ENCODE measurements around the gene C10orf95. TPM values are rescaled to one million over a fixed set of nuclear protein-coding genes. Genes with fewer than 3 reads are reported as not detected.

C10orf95 gene
- total RNA-seq, 4 donors from 2014 or later = not detected

DNA sequence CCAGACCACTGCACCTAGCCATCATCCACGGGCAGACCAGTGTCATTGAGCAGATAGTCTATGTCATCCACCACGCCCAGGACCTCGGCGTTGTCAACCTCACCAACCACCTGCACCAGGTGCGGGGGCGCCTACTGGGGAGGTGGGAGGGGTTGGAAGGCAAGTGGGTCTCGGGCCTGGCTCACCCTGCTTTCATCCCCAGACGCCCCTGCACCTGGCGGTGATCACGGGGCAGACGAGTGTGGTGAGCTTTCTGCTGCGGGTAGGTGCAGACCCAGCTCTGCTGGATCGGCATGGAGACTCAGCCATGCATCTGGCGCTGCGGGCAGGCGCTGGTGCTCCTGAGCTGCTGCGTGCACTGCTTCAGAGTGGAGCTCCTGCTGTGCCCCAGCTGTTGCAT lies 51.3 kb downstream of the C10orf95 start:
- TF ChIP-seq CTCF (IDR thresholded peaks at IDR 0.05) (no peak), POLR2AphosphoS5 (IDR thresholded peaks at IDR 0.05) (no peak), POLR2A (IDR thresholded peaks at IDR 0.05) (no peak), EP300 (IDR thresholded peaks at IDR 0.05) (no peak)
- H3K36me3 ChIP-seq = peaks cover 0 to 59% of the 10 kb centered on the region in 2 donors
- H3K27ac ChIP-seq = peak overlapping the region in 3 of 4 donors; percentile 95 to 98 (median 96)
- peaks cover 0 to 85% (median 25%) of the 10 kb centered on the region in 3 donors for H3K4me1 ChIP-seq
- H3K27me3 ChIP-seq = no peaks in the 10 kb centered on the region
- whole genome bisulfite sequencing, 2 donors (ENCODE audit: low coverage in 1 of 2) = no CpG with 5 or more reads among the region's 17 CpGs
- no peaks in the 10 kb centered on the region for H3K9me3 ChIP-seq
- no peak for ATAC-seq
- H3K4me3 ChIP-seq = no peak overlapping the region

Small RNAs within 50 kb of the gene (small RNA-seq; reads per million reads assigned to genes)
- 638 to 1,367 (median 963) reads per million in 4 donors for gene MIR146B

Other genes starting within 250 kb of the C10orf95 start
- gene ELOVL3, start 225.2 kb downstream of the C10orf95 start, total RNA-seq = under 1 TPM in 1 of 4 donors, not detected in 3; 0.81 TPM
- gene PITX3, start 210.0 kb downstream of the C10orf95 start, total RNA-seq = under 1 TPM in 1 of 4 donors, not detected in 3; 0.30 TPM
- 10 to 100 TPM; 32.0 to 54.7 (median 39.4) TPM for gene GBF1, start 206.0 kb downstream of the C10orf95 start, total RNA-seq
- gene NFKB2, start 55.8 kb downstream of the C10orf95 start, total RNA-seq = 10 to 100 TPM; 20.5 to 31.6 (median 24.8) TPM
- gene PSD, start 32.8 kb downstream of the C10orf95 start, total RNA-seq = 100 to 1,000 TPM in 1 of 4 donors, 10 to 100 TPM in 3; 28.6 to 195 (median 41.4) TPM
- 10 to 100 TPM; 18.6 to 41.9 (median 26.1) TPM for gene FBXL15, start 30.7 kb downstream of the C10orf95 start, total RNA-seq
- 10 to 100 TPM; 61.4 to 84.3 (median 67.5) TPM for gene CUEDC2, start 19.0 kb downstream of the C10orf95 start, total RNA-seq
- 100 to 1,000 TPM; 157 to 221 (median 179) TPM for gene ACTR1A, start 51.2 kb upstream of the C10orf95 start, total RNA-seq
- gene SUFU, start 52.4 kb upstream of the C10orf95 start, total RNA-seq = 1 to 10 TPM; 5.3 to 10.0 (median 8.6) TPM
- gene TRIM8, start 192.9 kb upstream of the C10orf95 start, total RNA-seq = 100 to 1,000 TPM in 3 of 4 donors, 10 to 100 TPM in 1; 96.7 to 171 (median 131) TPM

Data from gastroesophageal sphincter (tissue), 4 donors.